GOT3 (cell line): ENCODE measurements around the gene SOCS6.
"Not testable (repeated sequence)": the region's sequence is repeated elsewhere in the genome, so short reads cannot be mapped to it uniquely, and the experiment has no call there.

Experiments used
- DNase-seq: peaks from one replicate; lab custom pipeline; 2025; ENCODE audit warnings: mixed read lengths; lab: John Stamatoyannopoulos, UW

The SOCS6 gene

GRCh38 chr18:70322928-70323327 is 34.1 kb downstream of the SOCS6 start:
- no peak for DNase-seq

DNA sequence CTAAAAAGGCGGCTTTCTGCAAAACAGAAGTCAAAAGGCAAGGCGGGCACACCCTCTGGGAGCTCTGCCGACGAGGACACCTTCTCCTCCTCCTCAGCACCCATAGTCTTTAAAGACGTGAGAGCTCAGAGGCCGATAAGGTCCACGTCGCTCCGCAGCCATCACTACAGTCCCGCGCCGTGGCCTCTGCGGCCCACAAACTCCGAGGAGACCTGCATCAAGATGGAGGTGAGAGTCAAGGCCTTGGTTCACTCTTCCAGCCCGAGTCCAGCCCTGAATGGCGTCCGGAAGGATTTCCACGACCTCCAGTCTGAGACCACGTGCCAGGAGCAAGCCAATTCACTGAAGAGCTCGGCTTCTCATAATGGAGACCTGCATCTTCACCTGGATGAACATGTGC is 36.1 kb downstream of the SOCS6 start:
- DNase-seq = no peak

DNA sequence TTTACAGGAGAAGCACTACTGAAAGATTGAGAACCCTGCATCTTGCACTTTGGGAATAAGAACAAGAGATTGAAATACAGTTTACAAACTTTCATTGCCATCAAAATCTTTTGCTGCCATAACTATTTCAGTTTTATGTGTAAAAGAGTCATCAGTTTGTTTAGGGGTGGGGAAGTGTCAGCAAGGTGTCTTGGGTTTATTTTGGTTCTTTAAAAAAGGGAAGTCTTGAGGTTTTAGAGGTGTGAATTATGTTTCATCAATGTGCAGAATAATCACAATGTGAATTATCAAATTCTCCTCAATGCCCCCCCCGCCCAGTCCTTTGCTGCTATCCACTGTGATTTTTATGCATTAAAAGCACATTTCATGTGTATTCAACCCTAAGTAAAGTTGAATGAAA is 37.4 kb downstream of the SOCS6 start:
- no peak for DNase-seq

GRCh38 chr18:70328169-70328568 is 39.3 kb downstream of the SOCS6 start:
- DNase-seq = no peak

GRCh38 chr18:70329071-70329470 is 40.2 kb downstream of the SOCS6 start:
- no peak for DNase-seq

- DNase-seq = no peak
These were observed 42.0 kb downstream of the SOCS6 start for GRCh38 chr18:70330887-70331286.

DNA sequence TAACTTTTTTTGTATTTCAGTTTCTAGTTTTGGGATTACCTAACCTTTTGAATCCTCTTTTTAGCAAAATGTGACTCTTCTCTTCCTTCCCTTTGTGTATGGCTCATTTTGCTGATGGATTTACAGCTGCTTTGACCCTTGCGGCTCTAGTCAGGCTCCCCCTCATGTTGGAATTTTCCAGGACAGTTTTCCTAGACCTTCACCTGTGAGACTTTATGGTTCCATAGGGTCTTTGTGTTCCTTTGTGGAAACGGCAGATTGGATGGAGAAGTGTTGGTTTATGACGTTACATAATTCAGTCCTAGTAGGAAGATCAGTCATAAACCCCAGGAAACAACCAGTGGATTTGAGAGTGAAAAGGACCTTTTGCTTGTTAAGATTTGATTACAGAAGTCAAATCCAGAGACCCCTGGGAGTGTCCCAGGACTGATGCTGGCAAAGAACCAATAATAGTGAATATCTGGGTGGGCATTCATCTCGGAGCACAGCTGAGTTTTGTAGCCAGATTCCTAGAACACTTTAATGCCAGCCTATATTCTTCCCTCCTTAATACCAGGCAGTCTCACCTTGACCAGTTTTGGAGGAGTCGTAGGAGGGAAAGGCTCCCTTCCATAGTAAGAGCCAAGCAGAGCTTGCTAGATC is 42.7 kb downstream of the SOCS6 start:
- DNase-seq = no peak

DNA sequence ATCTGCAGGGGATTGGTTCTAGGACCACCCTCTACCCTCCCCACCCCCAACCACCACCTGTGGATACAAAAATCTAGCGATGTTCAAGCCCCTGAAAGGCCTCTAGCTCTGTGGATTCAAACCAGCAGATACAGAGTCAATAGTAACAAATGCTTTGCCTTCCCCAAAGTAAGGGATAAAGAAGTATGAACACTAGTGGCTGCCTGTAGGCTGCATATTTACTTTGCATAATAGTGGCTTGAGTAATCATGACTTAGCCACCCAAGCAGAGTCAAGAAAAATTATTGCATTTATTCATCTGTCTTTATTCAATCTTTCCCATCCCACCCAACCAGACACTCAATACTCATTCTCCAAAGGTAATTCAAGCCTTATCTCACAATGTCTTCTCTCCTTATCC is 43.8 kb downstream of the SOCS6 start:
- DNase-seq = no peak

DNA sequence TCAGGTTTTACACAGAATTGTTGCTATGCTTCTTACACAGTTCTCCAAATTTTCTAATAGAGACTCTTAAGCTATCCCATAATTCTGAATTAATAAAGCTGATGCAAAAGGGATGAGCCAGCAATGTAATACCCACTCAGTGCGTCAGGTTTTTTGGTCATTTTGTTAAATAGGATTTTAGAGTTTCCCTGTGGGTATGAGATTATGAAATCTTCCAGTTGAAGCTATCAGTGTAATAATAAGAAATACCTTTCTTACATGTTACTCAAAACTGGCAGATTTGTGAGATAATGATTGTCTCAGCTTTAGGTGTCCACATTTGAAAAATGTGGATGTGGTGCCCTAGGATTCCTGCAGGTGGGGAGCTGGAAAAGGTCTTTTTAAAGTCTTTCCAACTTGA is 44.5 kb downstream of the SOCS6 start:
- no peak for DNase-seq

DNA sequence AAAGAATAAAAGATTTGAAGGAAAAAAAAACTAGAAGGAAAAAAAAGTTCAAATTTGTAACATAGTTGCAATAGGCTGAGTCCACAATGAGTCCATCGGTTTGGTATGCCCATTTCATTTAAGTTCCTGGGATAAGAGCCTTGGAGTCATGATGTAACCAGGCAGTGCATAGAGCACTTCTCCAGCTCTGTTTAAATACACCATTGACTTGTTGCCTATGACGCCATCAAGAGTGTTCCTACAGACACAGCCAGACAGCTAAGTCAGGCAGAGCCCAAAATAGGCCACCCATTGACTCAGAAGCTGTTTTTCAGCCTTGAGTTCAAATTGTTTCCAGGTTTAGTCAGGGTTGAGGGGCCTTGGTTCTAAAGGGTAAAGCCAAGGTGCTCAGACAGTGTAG is 44.9 kb downstream of the SOCS6 start:
- no peak for DNase-seq

DNA sequence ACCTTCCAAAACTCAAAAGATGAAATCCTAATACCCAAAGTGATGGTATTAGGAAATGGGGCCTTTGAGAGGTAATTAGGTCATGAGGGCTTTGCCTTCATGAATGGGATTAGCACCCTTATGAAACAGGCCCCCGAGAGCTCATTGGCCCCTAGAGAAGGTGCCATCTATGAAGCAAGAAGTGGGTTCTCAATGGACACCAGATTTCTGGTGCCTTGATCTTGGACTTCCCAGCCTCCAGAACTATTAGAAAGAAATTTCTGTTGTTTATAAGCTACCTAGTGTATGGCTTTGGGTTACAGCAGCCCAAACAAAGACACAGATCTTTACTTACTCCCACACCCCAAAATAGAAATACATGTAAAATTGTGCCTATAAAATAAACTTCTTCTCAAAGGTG is 45.4 kb downstream of the SOCS6 start:
- DNase-seq = no peak

DNA sequence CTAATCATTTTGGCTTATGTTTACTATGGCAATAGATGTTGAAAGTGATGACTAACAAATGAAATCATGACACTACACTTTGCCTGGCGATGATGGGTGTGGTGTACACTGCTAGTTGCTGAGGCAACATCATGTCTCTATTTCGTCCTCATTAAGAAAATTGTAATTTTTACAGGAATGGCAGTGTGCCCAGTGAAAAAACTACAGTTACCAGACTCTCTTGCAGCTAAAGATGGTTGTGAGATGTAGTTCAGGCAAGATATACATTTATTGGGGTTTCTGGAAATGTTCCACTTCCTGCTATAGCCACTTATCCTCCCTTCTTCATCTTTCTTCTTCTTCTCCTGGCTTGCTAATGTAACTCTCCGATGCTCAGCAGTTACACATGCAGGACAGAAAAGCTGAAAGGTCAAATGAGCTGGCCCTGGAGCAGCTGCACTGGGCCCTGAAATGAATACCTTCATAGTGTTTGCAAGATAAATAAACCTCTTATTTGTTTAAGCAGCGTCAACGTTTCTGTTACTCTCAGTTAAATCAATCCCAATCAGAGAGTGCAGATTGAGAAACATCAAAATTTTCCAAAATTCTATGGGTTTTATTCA is 46.0 kb downstream of the SOCS6 start:
- DNase-seq = no peak

DNA sequence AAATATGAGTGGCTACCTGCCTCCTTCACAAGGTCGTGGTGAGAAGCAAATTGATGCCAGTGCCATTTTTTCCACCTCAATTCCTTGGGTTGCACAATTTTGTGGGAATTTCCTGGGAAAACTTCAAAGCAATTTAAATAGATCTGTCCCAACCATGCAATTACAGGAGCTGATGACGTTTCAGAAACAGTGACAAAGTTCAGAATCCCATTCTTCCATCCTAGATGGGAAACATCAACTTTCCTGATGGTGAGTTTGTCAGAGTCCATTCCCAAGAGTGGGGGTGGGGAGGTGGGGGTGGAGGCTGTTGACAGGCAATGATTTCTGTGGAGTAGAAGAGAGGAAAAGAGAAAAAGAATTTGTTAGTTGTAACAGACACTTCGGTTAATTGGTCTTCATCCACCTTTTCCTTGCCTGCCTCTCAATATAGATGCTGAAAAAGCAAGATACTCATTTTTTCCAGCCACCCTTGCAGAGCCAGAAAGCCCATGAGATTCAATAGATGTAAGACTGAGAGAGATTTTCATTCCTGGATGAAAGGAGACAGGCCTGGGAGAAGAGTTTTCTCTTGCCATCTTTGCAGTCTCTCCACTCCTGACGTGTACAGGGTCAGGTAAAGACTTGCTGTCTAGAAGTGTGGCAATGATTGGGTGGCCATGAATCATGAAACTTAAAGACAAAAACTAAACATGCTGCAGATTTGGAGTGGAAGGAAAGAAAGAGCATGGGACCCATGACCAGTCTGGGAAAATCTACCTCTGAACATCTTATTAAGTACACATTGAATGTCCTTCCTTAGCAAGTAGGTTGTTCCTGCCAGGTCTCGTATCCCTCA is 47.3 kb downstream of the SOCS6 start:
- DNase-seq = no peak

- peak; percentile 4 for DNase-seq
These were observed 48.5 kb downstream of the SOCS6 start for GRCh38 chr18:70337139-70337972.

DNA sequence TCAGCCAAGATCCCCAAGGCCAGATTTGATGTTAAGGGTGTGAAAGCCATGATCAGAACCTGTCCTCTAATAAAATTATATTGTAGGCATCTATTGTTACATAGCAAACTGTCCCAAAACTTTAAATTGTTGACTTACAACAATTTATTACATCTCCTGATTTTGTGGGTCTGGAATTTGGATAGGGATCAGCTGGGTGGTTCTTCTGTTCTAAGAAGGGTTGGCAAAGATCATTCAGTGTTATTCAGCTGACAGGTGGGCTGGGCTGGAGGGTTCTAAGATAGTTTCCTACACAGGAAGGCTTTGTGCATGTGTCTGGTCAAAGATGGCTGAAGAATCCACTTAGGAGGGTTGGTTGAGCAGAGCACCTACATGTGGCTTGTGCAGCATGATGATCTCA is 50.0 kb downstream of the SOCS6 start:
- DNase-seq = no peak

DNA sequence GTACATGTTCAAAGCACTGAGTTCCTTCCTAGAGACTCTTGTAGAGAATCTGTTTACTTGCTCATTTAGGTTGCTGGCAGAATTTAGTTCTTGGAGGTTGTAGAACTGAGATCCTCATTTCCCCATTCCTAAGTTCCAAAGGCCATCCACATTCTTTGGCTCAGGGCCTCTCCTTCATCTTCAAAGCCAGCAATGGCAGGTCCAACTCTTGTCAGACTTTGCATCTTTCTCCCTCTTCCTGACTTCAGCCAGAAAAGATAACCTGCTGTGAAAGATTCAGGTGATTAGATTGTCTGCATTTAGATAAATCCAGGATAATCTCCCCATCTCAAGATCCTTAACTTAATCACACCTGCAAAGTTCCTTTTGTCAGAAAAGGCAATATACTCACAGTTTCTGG is 51.1 kb downstream of the SOCS6 start:
- no peak for DNase-seq

GRCh38 chr18:70348481-70348880 is 59.6 kb downstream of the SOCS6 start:
- not testable (repeated sequence) for DNase-seq

DNA sequence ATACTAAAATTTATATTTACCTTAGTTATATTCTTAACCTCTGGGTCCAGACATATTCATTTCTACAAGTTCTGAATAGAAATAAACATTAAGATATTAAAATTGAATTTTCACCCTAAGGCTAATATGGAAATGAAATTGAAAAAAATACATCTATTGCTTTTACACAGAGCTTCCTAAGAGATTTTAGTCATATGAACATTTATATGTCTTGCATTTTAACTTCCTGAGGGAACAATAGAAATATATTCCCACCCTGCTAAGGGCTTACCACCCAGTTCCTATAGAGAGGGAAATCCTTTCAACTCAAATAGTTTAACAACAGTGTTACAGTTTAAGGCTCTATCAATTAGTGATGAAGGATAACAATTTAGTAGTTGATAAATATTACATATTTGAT is 60.5 kb downstream of the SOCS6 start:
- DNase-seq = no peak

DNA sequence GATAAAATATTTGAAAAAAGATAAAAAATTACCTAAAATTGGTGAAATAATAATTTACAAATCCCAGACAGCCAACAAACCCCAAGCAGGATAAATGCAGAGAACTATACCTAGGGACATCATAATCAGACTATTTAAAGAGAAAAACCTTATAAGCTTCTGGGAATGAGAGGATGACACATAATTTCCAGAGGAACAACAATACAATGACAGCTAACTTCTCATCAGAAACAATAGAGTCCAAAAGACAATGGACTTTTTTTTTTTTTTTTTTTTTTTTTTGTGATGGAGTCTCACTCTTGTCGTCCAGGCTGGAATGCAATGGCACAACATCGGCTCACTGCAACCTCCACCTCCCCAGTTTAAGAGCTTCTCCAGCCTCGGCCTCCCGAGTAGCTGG is 65.2 kb downstream of the SOCS6 start:
- no peak for DNase-seq

DNA sequence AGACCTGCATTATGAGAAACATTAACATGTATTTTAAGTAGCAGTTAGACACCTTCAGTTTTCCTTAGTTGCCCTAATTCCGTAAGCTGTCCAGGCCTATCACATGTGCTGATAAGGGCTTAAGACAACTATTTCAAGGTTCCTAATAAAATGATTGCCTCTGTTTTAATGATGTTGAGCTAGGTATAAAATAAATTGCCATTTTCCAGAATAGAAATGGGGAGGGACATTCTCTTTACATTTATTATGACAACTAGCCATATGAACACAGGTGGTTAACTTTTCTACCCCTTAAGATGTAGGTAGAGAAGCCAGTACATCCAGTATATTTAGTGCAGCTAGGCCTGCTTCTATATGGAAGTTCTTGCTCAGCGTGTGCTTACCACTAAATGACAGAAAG is 65.9 kb downstream of the SOCS6 start:
- DNase-seq = no peak

- no peak for DNase-seq
These were observed 67.0 kb downstream of the SOCS6 start for GRCh38 chr18:70355620-70356385.

DNA sequence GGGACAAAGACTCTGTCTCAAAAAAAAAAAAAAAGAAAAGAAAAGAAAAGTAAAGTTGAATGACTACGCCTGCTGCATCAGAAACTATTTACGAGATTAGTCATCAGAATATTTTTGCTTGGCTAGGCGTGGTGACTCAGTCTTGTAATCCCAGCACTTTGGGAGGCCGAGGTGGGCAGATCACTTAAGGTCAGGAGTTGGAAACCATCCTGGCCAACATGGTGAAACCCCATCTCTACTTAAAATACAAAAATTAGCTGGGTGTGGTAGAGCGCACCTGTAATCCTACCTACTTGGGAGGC is 69.2 kb downstream of the SOCS6 start:
- DNase-seq = not testable (repeated sequence)
